Activated CD8-positive, alpha-beta T cell treated with anti-CD3 and anti-CD28 coated beads for 36 hours (primary cell): Measurements from ENCODE around the gene TBX21. TPM values are rescaled to one million over a fixed set of nuclear protein-coding genes. Genes with fewer than 3 reads are reported as not detected.
A peak's percentile ranks its signal among the peaks of the same experiment; 100 is the strongest.

ENCODE experiments used
- ATAC-seq: fragments of 200-7000 bp; cut with Tn5 transposase; one replicate; pipeline ENCODE4 v1.10.0; 2021; ENCODE audit warnings: mild to moderate bottlenecking, moderate library complexity
- CTCF ChIA-PET: fragments of 350-600 bp; sonication (Branson Sonifier 250); formaldehyde crosslinking; loops from one replicate; lab custom pipeline; 2021; ENCODE audit warnings: antibody characterized with exemption; lab: Charles Lee
- POLR2A ChIA-PET: fragments of 350-600 bp; sonication (Branson Sonifier 250); formaldehyde crosslinking; loops from one replicate; lab custom pipeline; 2021; ENCODE audit warnings: antibody characterized with exemption; lab: Charles Lee
- DNase-seq: peaks from one replicate; pipeline ENCODE4 v3.0.0-alpha.2; 2020
- H3K27ac Mint-ChIP-seq: one replicate; pipeline ENCODE4 v1.8.0; 2021; ENCODE audit warnings: mild to moderate bottlenecking, mixed read lengths
- H3K27me3 Mint-ChIP-seq: one replicate; pipeline ENCODE4 v1.8.0; 2021; ENCODE audit warnings: mixed read lengths
- H3K36me3 Mint-ChIP-seq: one replicate; pipeline ENCODE4 v1.8.0; 2021; ENCODE audit warnings: low read depth, mixed read lengths
- H3K4me1 Mint-ChIP-seq: one replicate; pipeline ENCODE4 v1.8.0; 2021; ENCODE audit warnings: low read depth, mixed read lengths
- H3K4me3 Mint-ChIP-seq: one replicate; pipeline ENCODE4 v1.8.0; 2021; ENCODE audit warnings: mild to moderate bottlenecking, moderate library complexity, mixed read lengths
- H3K9me3 Mint-ChIP-seq: one replicate; pipeline ENCODE4 v1.8.0; 2021; ENCODE audit warnings: mixed read lengths
- CTCF ChIP-seq: fragments of 200-600 bp; IDR thresholded peaks from one replicate; pipeline ENCODE4 v1.8.0; 2022; ENCODE audit warnings: antibody characterized with exemption, mild to moderate bottlenecking
- intact Hi-C: fragments of 100-400 bp; cut with micrococcal nuclease; formaldehyde crosslinking; loops from one replicate; pipeline ENCODE4 v1.10.0; 2022
- total RNA-seq, 2 experiments: library from RNA; stranded (reverse); gene quantifications; one replicate each; pipeline ENCODE4 v1.2.3, GENCODE V29; 2021

Gene TBX21
- total RNA-seq, 2 experiments from 2014 or later = 53.0 to 56.9 TPM

GRCh38 chr17:47704116-47704515 lies 28.9 kb upstream of the TBX21 start:
- no peak for TF ChIP-seq CTCF
- H3K4me3 Mint-ChIP-seq = peak overlapping the region; percentile 77
- H3K27ac Mint-ChIP-seq = peak overlapping the region; percentile 97
- H3K36me3 Mint-ChIP-seq = peaks cover 15% of the 10 kb centered on the region
- ATAC-seq = no peak
- DNase-seq = peak; percentile 52
- POLR2A ChIA-PET = interaction anchor here (0.9 to 18.8 kb wide), 4 partner anchors 11 to 116 kb away, joined by 3 to 493 read pairs (median 130); partner anchors contain the start of genes TBKBP1 and TBX21
- H3K27me3 Mint-ChIP-seq = no peaks in the 10 kb centered on the region
- H3K4me1 Mint-ChIP-seq = peaks cover 78% of the 10 kb centered on the region
- intact Hi-C loops = no loop called here
- CTCF ChIA-PET = interaction anchor here (1.0 to 19.3 kb wide), 5 partner anchors 9 to 243 kb away, joined by 3 to 424 read pairs (median 4); partner anchors contain the start of gene TBX21
- no peaks in the 10 kb centered on the region for H3K9me3 Mint-ChIP-seq

GRCh38 chr17:47704736-47705135 lies 28.3 kb upstream of the TBX21 start:
- no peaks in the 10 kb centered on the region for H3K9me3 Mint-ChIP-seq
- POLR2A ChIA-PET = interaction anchor here (0.9 to 18.8 kb wide), 4 partner anchors 12 to 115 kb away, joined by 3 to 493 read pairs (median 130); partner anchors contain the start of genes TBKBP1 and TBX21
- ATAC-seq (no peak), DNase-seq (no peak)
- H3K4me1 Mint-ChIP-seq = peaks cover 77% of the 10 kb centered on the region
- CTCF ChIA-PET = interaction anchor here (1.0 to 19.3 kb wide), 5 partner anchors 9 to 242 kb away, joined by 3 to 424 read pairs (median 4); partner anchors contain the start of gene TBX21
- H3K27ac Mint-ChIP-seq = peak overlapping the region; percentile 97
- peak overlapping the region; percentile 77 for H3K4me3 Mint-ChIP-seq
- intact Hi-C loops = loop anchor here (5.0 kb wide), 1 partner anchor 57 kb away; the partner anchor contains the start of gene KPNB1
- no peak for TF ChIP-seq CTCF
- no peaks in the 10 kb centered on the region for H3K27me3 Mint-ChIP-seq
- H3K36me3 Mint-ChIP-seq = peaks cover 18% of the 10 kb centered on the region

- POLR2A ChIA-PET = interaction anchor here (1.0 to 18.8 kb wide), 8 partner anchors 10 to 125 kb away, joined by 3 to 493 read pairs (median 4); partner anchors contain the start of genes KPNB1, TBKBP1 and TBX21
- CTCF ChIA-PET = interaction anchor here (1.0 to 19.3 kb wide), 4 partner anchors 8 to 32 kb away, joined by 3 to 424 read pairs (median 122); partner anchors contain the start of gene TBX21
- Mint-ChIP-seq H3K36me3 (peaks cover 27% of the 10 kb centered on the region), H3K27me3 (no peaks in the 10 kb centered on the region), H3K27ac (peak overlapping the region; percentile 97), H3K9me3 (no peaks in the 10 kb centered on the region), H3K4me3 (peak overlapping the region; percentile 77), H3K4me1 (peaks cover 80% of the 10 kb centered on the region)
- intact Hi-C loops = loop anchor here (5.0 kb wide), 1 partner anchor 59 kb away; the partner anchor contains the start of gene KPNB1
- peak; percentile 51 for ATAC-seq
- no peak for TF ChIP-seq CTCF
- DNase-seq = peak; percentile 83
These were observed 27.2 kb upstream of the TBX21 start for GRCh38 chr17:47705536-47706530.

- Mint-ChIP-seq H3K4me1 (peaks cover 80% of the 10 kb centered on the region), H3K9me3 (no peaks in the 10 kb centered on the region), H3K27me3 (no peaks in the 10 kb centered on the region), H3K27ac (peak overlapping the region; percentile 97), H3K4me3 (no peak overlapping the region), H3K36me3 (peaks cover 29% of the 10 kb centered on the region)
- DNase-seq (no peak), ATAC-seq (no peak)
- ChIA-PET POLR2A (interaction anchor here (0.6 to 18.8 kb wide), 6 partner anchors 9 to 264 kb away, joined by 3 to 493 read pairs (median 3); partner anchors contain the start of genes CDK5RAP3 and TBX21), CTCF (interaction anchor here (13.6 to 19.3 kb wide), 3 partner anchors 4 to 31 kb away, joined by 240 to 424 read pairs (median 240); partner anchors contain the start of gene TBX21)
- intact Hi-C loops = loop anchor here (5.0 kb wide), 1 partner anchor 60 kb away; the partner anchor contains the start of gene KPNB1
- TF ChIP-seq CTCF = no peak
These were observed 25.8 kb upstream of the TBX21 start for GRCh38 chr17:47707056-47707804.
